ENCODE results near the gene GRHL1.

GRCh38 chr2:10007921-10008808 lies 56.7 kb downstream of the GRHL1 start:
- TF ChIP-seq CTCF (IDR thresholded peaks at IDR 0.05 in 4 of 5, conservative IDR thresholded peaks at IDR 0.05 in 1 of 5) (no peak), POLR2A (IDR thresholded peaks at IDR 0.05) (no peak)
